ENCODE data around the gene PLA2G4D.
A peak's percentile ranks its signal among the peaks of the same experiment; 100 is the strongest.

PLA2G4D gene

GRCh38 chr15:42128476-42128875, 34.1 kb upstream of the PLA2G4D start:
- no peak for FAIRE-seq

GRCh38 chr15:42123546-42123945, 29.2 kb upstream of the PLA2G4D start:
- FAIRE-seq = no peak
- no peak for DNase-seq (ENCODE audit: insufficient read length, low spot score)

More at GRCh38 chr15:42128476-42128875, 34.1 kb upstream of the PLA2G4D start:
- no peak for DNase-seq (ENCODE audit: insufficient read length, low spot score)

GRCh38 chr15:42121682-42122081, 27.3 kb upstream of the PLA2G4D start:
- FAIRE-seq (no peak), DNase-seq (ENCODE audit: insufficient read length, low spot score) (no peak)

GRCh38 chr15:42121021-42121420, 26.7 kb upstream of the PLA2G4D start:
- DNase-seq (ENCODE audit: insufficient read length, low spot score) (no peak), FAIRE-seq (no peak)

GRCh38 chr15:42120285-42120684, 25.9 kb upstream of the PLA2G4D start:
- FAIRE-seq (no peak), DNase-seq (ENCODE audit: insufficient read length, low spot score) (no peak)

- DNase-seq (ENCODE audit: insufficient read length, low spot score) (no peak), FAIRE-seq (no peak)
Observed at GRCh38 chr15:42119446-42119760, 25.0 kb upstream of the PLA2G4D start.

GRCh38 chr15:42118650-42119445, 24.5 kb upstream of the PLA2G4D start:
- DNase-seq (ENCODE audit: insufficient read length, low spot score) (no peak), FAIRE-seq (no peak)

GRCh38 chr15:42111924-42112323, 17.6 kb upstream of the PLA2G4D start:
- FAIRE-seq = no peak
- no peak for DNase-seq (ENCODE audit: insufficient read length, low spot score)

GRCh38 chr15:42110367-42110766, 16.0 kb upstream of the PLA2G4D start:
- no peak for DNase-seq (ENCODE audit: insufficient read length, low spot score)
- FAIRE-seq = no peak

- DNase-seq (ENCODE audit: insufficient read length, low spot score) (no peak), FAIRE-seq (no peak)
Observed at GRCh38 chr15:42108806-42109205, 14.4 kb upstream of the PLA2G4D start.

GRCh38 chr15:42108189-42108588, 13.8 kb upstream of the PLA2G4D start:
- FAIRE-seq = no peak
- DNase-seq (ENCODE audit: insufficient read length, low spot score) = no peak

GRCh38 chr15:42107473-42107872, 13.1 kb upstream of the PLA2G4D start:
- no peak for FAIRE-seq
- DNase-seq (ENCODE audit: insufficient read length, low spot score) = no peak

- DNase-seq (ENCODE audit: insufficient read length, low spot score) (no peak), FAIRE-seq (no peak)
Observed at GRCh38 chr15:42106288-42106687, 11.9 kb upstream of the PLA2G4D start.

GRCh38 chr15:42104095-42104891, 9.9 kb upstream of the PLA2G4D start:
- FAIRE-seq (no peak), DNase-seq (ENCODE audit: insufficient read length, low spot score) (no peak)

GRCh38 chr15:42102646-42103235, 8.4 kb upstream of the PLA2G4D start:
- FAIRE-seq = no peak
- peak; percentile 48 for DNase-seq (ENCODE audit: insufficient read length, low spot score)

GRCh38 chr15:42101861-42102260, 7.5 kb upstream of the PLA2G4D start:
- FAIRE-seq (no peak), DNase-seq (ENCODE audit: insufficient read length, low spot score) (no peak)

- no peak for DNase-seq (ENCODE audit: insufficient read length, low spot score)
- no peak for FAIRE-seq
Observed at GRCh38 chr15:42100021-42100800, 5.8 kb upstream of the PLA2G4D start.

GRCh38 chr15:42097018-42097417, 2.7 kb upstream of the PLA2G4D start:
- no peak for DNase-seq (ENCODE audit: insufficient read length, low spot score)
- no peak for FAIRE-seq

- FAIRE-seq (no peak), DNase-seq (ENCODE audit: insufficient read length, low spot score) (no peak)
Observed at GRCh38 chr15:42093966-42094365, 396 bp downstream of the PLA2G4D start.

- FAIRE-seq (no peak), DNase-seq (ENCODE audit: insufficient read length, low spot score) (peak; percentile 50)
Observed at GRCh38 chr15:42092398-42093318, 1.7 kb downstream of the PLA2G4D start.
